GM19438 (cell line): ENCODE data around the gene ZSCAN5C.
"Not testable (repeated sequence)": the region's sequence is repeated elsewhere in the genome, so short reads cannot be mapped to it uniquely, and the experiment has no call there.

Experiments
- ATAC-seq: cut with Tn5 transposase; IDR thresholded peaks from one replicate; pipeline ENCODE4 v1.9.1; 2021; ENCODE audit warnings: low read depth; ENCODE audit not compliant: unreplicated experiment

The ZSCAN5C gene

DNA sequence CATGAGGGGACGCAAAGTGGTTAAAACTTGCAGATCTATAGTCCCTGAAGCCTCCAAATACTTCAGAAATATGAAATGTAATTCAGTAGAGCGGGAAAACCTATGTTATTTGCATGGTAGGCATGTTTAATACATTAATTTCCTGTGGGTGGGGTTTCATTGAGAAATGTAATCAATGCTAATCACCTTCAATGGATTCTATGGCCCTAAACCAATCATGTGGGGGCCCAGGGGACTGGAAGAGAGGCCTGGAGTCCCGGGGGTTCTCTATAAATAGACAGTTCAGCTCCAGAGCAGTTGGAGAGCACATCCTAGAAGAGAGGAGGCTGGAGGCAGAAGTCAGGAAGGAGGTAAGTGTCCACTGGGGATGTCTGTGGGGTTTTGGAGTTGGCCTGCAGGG is at the start of gene ZSCAN5C:
Gene ZSCAN5C, plus strand, starts transcription at position 301 of the 400 bp plus-strand sequence. CDS start 3,641 bp downstream, outside the sequence.
- ATAC-seq = no peak

DNA sequence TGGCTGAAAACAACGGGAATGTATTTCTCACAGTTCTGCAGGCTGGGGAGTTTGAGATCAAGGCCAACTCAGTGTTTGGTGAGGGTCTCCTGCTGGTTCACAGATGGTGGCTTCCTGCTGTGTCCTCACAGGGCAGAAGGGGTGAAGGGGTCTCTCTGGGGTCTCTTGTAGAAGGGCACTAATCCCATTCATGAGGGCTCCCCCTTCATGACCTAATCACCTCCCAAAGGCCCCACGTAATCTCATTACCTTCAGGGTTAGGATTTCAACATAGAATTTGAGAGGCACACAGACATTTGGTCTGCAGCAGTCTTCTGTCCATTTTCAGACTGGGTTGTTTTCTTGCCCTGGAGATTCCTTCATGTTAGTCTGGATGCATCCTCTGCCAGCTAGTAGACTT is 49.4 kb upstream of the ZSCAN5C start:
- no peak for ATAC-seq

GRCh38 chr19:56153507-56153906 is 48.6 kb upstream of the ZSCAN5C start:
- ATAC-seq = no peak

DNA sequence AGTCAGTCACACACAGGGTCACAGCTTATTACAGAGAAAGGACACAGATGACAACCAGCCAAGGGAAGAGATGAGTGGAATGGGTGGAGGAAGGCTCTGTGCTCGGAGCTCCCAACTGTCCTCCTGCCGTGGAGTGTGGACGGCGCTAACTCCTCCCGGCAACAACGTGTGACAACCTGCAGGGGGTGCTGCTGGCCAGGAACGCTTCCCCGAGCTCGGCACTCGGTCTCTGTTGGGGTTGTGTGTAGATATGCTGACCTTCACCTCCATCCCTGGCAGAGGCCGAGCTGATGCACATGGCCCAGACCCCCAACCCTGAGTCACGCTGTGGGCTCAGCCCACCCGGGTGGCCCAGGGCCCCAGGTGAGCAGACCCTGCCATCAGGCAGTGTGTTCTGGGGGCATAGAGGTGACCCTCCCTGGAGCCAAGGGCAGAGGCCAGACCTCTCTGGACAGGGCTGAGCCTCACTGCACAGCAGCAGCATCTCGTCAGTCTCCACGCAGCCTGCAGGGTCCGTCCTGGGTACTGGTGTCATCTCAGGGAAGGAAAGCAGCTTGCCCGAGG is 46.9 kb upstream of the ZSCAN5C start:
- ATAC-seq = no peak

GRCh38 chr19:56156768-56157167 is 45.3 kb upstream of the ZSCAN5C start:
- ATAC-seq = no peak

- ATAC-seq = no peak
Measured at GRCh38 chr19:56158170-56158757, 43.8 kb upstream of the ZSCAN5C start.

DNA sequence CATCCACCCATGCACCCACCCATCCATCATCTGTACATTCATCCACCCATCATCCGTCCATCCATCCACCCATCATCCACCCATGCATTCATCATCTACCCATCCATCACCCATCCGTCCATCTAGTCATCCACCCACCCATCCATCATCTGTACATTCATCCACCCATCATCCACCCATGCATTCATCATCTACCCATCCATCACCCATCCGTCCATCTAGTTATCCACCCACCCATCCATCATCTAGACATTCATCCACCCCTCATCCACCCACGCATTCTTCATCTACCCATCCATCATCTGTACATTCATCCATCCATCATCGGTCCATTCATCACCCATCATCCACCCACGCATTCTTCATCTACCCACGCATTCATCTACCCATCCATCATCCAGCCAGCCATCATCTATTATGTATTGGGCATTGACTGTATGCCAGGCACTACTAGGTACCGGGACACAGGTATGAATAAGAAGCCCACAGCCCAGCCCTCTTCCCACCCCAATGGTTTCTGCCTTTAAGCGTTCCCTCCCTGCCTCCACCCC is 43.0 kb upstream of the ZSCAN5C start:
- ATAC-seq = no peak

GRCh38 chr19:56159622-56160271 is 42.3 kb upstream of the ZSCAN5C start:
- ATAC-seq = no peak

GRCh38 chr19:56161534-56161933 is 40.5 kb upstream of the ZSCAN5C start:
- no peak for ATAC-seq

DNA sequence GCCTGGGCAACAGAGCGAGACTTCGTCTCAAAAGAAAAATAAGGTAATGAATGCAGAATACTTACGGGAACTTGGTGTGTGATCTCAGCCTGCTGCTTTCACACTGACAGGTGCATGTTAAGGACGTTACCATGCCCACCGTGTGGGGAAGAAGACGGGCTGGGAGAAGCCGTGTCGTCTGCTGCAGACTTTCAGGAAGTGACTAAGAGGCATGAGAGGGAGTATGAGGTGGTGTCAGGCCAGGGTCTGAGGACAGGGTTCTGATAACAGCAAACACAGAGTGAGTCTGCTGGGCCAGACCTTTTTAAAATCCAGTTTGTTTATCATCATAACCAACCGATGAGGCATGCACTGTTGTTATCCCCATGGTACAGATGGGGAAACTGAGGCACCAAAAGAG is 39.8 kb upstream of the ZSCAN5C start:
- ATAC-seq = no peak

DNA sequence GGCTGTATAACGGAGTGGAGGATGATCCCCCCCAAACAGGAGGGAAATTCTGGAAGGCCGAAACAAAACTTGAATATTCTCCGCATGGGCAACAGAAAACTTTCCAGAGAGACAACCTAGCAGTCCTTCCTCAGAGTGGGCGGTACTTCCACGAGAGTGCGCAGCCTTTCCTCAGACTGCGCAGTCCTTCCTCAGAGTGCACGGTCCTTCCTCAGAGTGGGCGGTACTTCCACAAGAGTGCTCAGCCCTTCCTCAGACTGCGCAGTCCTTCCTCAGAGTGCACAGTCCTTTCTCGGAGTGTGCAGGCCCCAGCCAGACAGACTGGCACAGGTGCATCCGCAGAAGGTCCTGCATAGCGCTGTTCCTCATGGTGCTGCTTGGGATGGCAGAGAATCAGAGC is 39.0 kb upstream of the ZSCAN5C start:
- no peak for ATAC-seq

DNA sequence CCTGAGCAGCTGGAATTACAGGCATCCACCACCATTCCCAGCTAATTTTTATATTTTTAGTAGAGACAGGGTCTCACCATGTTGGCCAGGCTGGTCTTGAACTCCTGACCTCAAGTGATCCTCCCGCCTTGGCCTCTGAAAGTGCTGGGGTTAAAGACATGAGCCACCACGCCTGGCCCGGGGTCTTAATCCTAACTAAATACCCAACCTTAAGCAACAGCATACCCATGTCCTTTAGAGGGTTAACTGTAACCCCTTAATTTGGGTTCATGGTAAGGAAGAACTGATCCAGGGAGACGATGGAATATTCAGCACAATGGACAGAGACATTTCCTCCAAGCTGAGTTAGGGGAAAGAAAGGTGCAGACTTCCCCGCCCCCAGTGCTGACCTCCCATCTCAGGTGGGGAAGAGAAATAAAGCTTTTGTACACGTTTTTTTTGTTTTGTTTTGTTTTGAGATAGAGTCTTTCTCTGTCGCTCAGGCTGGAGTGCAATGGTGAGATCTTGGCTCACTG is 35.0 kb upstream of the ZSCAN5C start:
- no peak for ATAC-seq

- no peak for ATAC-seq
Measured at GRCh38 chr19:56170261-56170660, 31.8 kb upstream of the ZSCAN5C start.

GRCh38 chr19:56174086-56174485 is 28.0 kb upstream of the ZSCAN5C start:
- ATAC-seq = no peak

- ATAC-seq = no peak
Measured at GRCh38 chr19:56174550-56174949, 27.5 kb upstream of the ZSCAN5C start.

DNA sequence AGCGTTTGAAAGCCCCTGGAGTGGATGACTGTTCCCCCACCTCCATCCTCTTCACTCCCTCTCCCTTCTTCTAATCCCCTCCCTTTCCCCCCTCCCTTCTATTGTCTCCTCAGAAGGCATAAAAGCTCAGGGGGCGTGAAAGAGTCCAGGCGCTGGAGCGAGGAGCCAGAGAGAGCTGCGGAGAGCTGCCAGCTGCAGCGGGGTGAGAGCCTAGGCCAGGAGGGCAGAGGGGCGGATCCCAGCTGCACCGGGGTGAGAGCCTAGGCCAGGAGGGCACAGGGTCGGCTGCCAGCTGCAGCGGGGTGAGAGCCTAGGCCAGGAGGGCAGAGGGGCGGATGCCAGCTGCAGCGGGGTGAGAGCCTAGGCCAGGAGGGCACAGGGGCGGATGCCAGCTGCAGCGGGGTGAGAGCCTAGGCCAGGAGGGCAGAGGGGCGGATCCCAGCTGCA is 26.2 kb upstream of the ZSCAN5C start, which contains the start of gene GALP:
Gene GALP, plus strand, starts transcription at position 148 of the 447 bp plus-strand sequence. CDS start 1,101 bp downstream, outside the sequence.
- not testable (repeated sequence) for ATAC-seq

- ATAC-seq = not testable (repeated sequence)
Measured at GRCh38 chr19:56176310-56176709, 25.8 kb upstream of the ZSCAN5C start.

DNA sequence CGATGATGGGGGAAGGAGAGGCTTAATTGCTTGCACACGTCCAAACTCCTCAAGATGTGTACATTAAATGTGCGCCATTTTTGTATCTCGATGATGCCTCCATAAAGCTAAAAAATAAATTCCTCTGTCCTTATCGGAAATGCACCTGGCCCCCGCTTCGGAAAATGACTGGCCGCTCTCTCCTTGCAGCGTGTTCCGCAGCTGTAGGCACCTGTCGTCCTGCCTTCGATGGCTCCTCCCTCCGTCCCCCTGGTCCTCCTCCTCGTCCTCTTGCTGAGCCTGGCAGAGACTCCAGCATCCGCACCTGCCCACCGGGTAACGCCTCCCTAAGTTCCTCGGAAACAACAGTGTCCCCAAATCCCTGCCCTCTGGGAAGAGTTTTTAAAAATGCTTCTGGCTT is 25.2 kb upstream of the ZSCAN5C start:
- ATAC-seq = no peak

- ATAC-seq = no peak
Measured at GRCh38 chr19:56177564-56178243, 24.4 kb upstream of the ZSCAN5C start.

DNA sequence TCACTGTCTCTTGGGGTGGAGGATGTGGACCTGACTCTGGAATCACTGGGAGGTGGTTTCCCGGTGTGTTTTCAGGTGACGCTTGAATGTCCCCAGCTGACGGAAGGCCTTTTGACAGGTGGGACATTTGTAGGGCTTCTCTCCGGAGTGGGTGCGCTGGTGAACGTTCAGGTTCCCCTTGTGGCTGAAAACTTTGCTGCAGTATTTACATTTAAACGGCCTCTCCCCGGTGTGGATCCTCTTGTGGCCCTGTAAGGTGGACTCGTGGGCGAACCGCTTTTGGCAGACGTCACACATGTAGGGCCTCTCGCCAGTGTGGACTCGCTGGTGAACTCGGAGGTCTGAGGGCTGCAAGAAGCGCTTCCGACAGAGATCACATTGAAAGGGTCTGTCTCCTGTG is 12.3 kb upstream of the ZSCAN5C start:
- no peak for ATAC-seq

DNA sequence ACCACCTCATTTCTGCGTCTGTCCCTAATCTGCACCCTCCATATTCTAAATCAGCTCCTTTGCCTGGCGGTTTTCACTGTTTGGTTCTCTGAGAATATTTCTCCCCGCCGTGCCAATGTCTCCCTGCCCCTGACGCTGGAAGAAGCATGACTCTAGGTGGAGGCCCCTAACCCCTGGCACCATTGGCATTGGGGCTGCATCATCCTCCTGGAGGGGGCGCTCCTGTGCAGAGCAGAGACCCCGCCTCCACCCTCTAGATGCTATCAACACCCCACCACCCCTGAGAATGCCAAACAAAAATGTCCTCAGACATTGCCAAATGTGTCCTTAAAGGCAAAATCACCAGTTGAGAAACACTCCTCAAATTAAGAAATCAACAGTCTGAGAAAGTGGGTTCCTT is 11.0 kb upstream of the ZSCAN5C start:
- ATAC-seq = no peak
